HG03280 (cell line): ENCODE data around the gene FMNL2.
"Not testable (repeated sequence)": the region's sequence is repeated elsewhere in the genome, so short reads cannot be mapped to it uniquely, and the experiment has no call there.

Source experiments
- ATAC-seq: cut with Tn5 transposase; IDR thresholded peaks from one replicate; pipeline ENCODE4 v1.9.1; 2021; ENCODE audit warnings: mild to moderate bottlenecking, moderate library complexity; ENCODE audit not compliant: unreplicated experiment

FMNL2 gene

GRCh38 chr2:152513029-152513428, 178.1 kb downstream of the FMNL2 start:
- ATAC-seq: no peak

- no peak for ATAC-seq
These were observed 178.7 kb downstream of the FMNL2 start for GRCh38 chr2:152513681-152514080.

- ATAC-seq: no peak
These were observed 183.1 kb downstream of the FMNL2 start for GRCh38 chr2:152518034-152518433.

- ATAC-seq: no peak
These were observed 183.9 kb downstream of the FMNL2 start for GRCh38 chr2:152518641-152519580.

GRCh38 chr2:152519581-152519952, 184.6 kb downstream of the FMNL2 start:
- ATAC-seq: no peak

GRCh38 chr2:152520759-152521158, 185.8 kb downstream of the FMNL2 start:
- no peak for ATAC-seq

GRCh38 chr2:152522446-152522845, 187.5 kb downstream of the FMNL2 start:
- not testable (repeated sequence) for ATAC-seq

GRCh38 chr2:152523091-152523490, 188.1 kb downstream of the FMNL2 start:
- no peak for ATAC-seq

- ATAC-seq: no peak
These were observed 190.4 kb downstream of the FMNL2 start for GRCh38 chr2:152525277-152525838.

GRCh38 chr2:152529420-152530115, 194.6 kb downstream of the FMNL2 start:
- ATAC-seq: no peak

GRCh38 chr2:152532241-152532640, 197.3 kb downstream of the FMNL2 start:
- no peak for ATAC-seq

GRCh38 chr2:152534460-152535135, 199.6 kb downstream of the FMNL2 start:
- no peak for ATAC-seq

- no peak for ATAC-seq
These were observed 202.2 kb downstream of the FMNL2 start for GRCh38 chr2:152537081-152537651.

- ATAC-seq: no peak
These were observed 204.4 kb downstream of the FMNL2 start for GRCh38 chr2:152539424-152539823.

GRCh38 chr2:152541712-152542111, 206.7 kb downstream of the FMNL2 start:
- no peak for ATAC-seq

GRCh38 chr2:152542337-152542994, 207.5 kb downstream of the FMNL2 start:
- no peak for ATAC-seq

- no peak for ATAC-seq
These were observed 208.1 kb downstream of the FMNL2 start for GRCh38 chr2:152542995-152543481.

- ATAC-seq: no peak
These were observed 208.7 kb downstream of the FMNL2 start for GRCh38 chr2:152543717-152544116.

- no peak for ATAC-seq
These were observed 209.7 kb downstream of the FMNL2 start for GRCh38 chr2:152544638-152545037.

- no peak for ATAC-seq
These were observed 211.4 kb downstream of the FMNL2 start for GRCh38 chr2:152546230-152546837.
